ENCODE measurements around the gene TYRO3.

DNA sequence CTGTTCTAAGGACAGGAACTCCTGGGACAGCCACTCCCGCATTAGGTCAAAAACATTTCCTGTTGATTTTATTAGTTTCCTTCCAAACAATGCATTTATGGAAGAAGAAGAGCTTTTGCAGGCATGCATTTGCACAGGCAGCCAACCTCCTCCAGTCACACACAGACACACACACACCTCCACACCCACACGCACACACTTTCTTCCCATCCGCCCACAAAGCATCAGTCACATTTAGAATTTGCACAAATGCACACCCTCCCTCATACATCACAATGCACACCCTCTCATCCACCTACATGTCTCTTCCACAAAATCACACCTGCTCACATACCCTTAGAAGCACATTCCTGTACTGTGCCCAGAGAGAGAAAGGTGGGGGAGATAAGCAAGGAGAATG, 4.1 kb upstream of the TYRO3 start:
- TF ChIP-seq, protein P1, sequence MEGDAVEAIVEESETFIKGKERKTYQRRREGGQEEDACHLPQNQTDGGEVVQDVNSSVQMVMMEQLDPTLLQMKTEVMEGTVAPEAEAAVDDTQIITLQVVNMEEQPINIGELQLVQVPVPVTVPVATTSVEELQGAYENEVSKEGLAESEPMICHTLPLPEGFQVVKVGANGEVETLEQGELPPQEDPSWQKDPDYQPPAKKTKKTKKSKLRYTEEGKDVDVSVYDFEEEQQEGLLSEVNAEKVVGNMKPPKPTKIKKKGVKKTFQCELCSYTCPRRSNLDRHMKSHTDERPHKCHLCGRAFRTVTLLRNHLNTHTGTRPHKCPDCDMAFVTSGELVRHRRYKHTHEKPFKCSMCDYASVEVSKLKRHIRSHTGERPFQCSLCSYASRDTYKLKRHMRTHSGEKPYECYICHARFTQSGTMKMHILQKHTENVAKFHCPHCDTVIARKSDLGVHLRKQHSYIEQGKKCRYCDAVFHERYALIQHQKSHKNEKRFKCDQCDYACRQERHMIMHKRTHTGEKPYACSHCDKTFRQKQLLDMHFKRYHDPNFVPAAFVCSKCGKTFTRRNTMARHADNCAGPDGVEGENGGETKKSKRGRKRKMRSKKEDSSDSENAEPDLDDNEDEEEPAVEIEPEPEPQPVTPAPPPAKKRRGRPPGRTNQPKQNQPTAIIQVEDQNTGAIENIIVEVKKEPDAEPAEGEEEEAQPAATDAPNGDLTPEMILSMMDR (IDR thresholded peaks at IDR 0.05) = no peak
- TF ChIP-seq POLR2A (IDR thresholded peaks at IDR 0.05) (no peak), EP300 (IDR thresholded peaks at IDR 0.05) (no peak), POLR2AphosphoS5 (IDR thresholded peaks at IDR 0.05) (no peak)
